H1 (cell line): ENCODE data around the gene LGI4. TPM values are rescaled to one million over a fixed set of nuclear protein-coding genes. Genes with fewer than 3 reads are reported as not detected.

Source experiments
- CTCF ChIA-PET: fragments of 300-600 bp; sonication (Branson Sonifier 250); formaldehyde crosslinking; loops from one replicate; lab custom pipeline; 2021; ENCODE audit not compliant: partially characterized antibody; lab: Charles Lee
- POLR2A ChIA-PET: fragments of 300-600 bp; sonication (Branson Sonifier 250); formaldehyde crosslinking; loops from one replicate; lab custom pipeline; 2021; ENCODE audit warnings: inconsistent platforms; ENCODE audit not compliant: partially characterized antibody; lab: Charles Lee
- DNase-seq, 2 experiments: peaks; one replicate each; pipeline versions ENCODE4 v3.0.0 to v3.0.0-alpha.2; 2010 to 2022; ENCODE audit warnings: low spot score in 2 of 2, low read depth in 1 of 2, mixed read lengths in 1 of 2
- FAIRE-seq: peaks from 2 replicates; lab custom pipeline; 2011; peaks lifted over from hg19 to GRCh38; lab: Jason Lieb, UNC
- H2AFZ ChIP-seq: 2 replicates; pipeline ENCODE4 v1.8.1; 2012; ENCODE audit warnings: low read length, inconsistent platforms
- H2AK5ac ChIP-seq: 2 replicates; pipeline ENCODE4 v1.6.1; 2013; ENCODE audit warnings: low read depth, low read length
- H2BK120ac ChIP-seq: replicated peaks from 2 replicates; pipeline ENCODE3; 2013; ENCODE audit warnings: low read depth, low read length, inconsistent platforms
- H2BK12ac ChIP-seq: 2 replicates; pipeline ENCODE4 v1.6.1; 2013; ENCODE audit warnings: low read depth, low read length
- H2BK15ac ChIP-seq: 2 replicates; pipeline ENCODE4 v1.6.1; 2013; ENCODE audit warnings: low read length
- H2BK20ac ChIP-seq: 2 replicates; pipeline ENCODE4 v1.6.1; 2013; ENCODE audit warnings: low read length
- H2BK5ac ChIP-seq: 2 replicates; pipeline ENCODE4 v1.6.1; 2013; ENCODE audit warnings: low read depth, low read length
- H3K14ac ChIP-seq: 2 replicates; pipeline ENCODE4 v1.6.1; 2013; ENCODE audit warnings: inconsistent platforms; ENCODE audit not compliant: insufficient read length
- H3K18ac ChIP-seq: 2 replicates; pipeline ENCODE4 v1.6.1; 2013; ENCODE audit warnings: low read length; ENCODE audit errors: extremely low read depth
- H3K23ac ChIP-seq: 2 replicates; pipeline ENCODE4 v1.6.1; 2013; ENCODE audit warnings: inconsistent platforms; ENCODE audit not compliant: insufficient read length
- H3K23me2 ChIP-seq: 2 replicates; pipeline ENCODE4 v1.6.1; 2013; ENCODE audit warnings: low read depth, low read length
- H3K27ac ChIP-seq: 2 replicates; pipeline ENCODE4 v1.6.1; 2011; ENCODE audit warnings: low read depth, low read length, inconsistent platforms
- H3K27me3 ChIP-seq, 4 experiments: replicated peaks in 1 of 4; 1 replicate in 1 of 4; 2 replicates in 3 of 4; pipeline versions ENCODE4 v1.6.1 to v1.8.1; 2011 to 2013; ENCODE audit warnings: low read length in 3 of 4, mild to moderate bottlenecking in 3 of 4, inconsistent platforms in 2 of 4, mixed read lengths in 2 of 4, moderate library complexity in 1 of 4; ENCODE audit not compliant: control insufficient read depth in 3 of 4, insufficient read depth in 3 of 4; ENCODE audit errors: extremely low read depth in 1 of 4
- H3K36me3 ChIP-seq, 4 experiments: 2 replicates each; pipeline versions ENCODE4 v1.6.1 to v1.8.1; 2011 to 2013; ENCODE audit warnings: mild to moderate bottlenecking in 4 of 4, low read length in 3 of 4, moderate library complexity in 2 of 4, control low read depth in 1 of 4, inconsistent platforms in 1 of 4; ENCODE audit not compliant: insufficient read depth in 4 of 4, control insufficient read depth in 2 of 4
- H3K4ac ChIP-seq: replicated peaks from 2 replicates; pipeline ENCODE3; 2013; ENCODE audit warnings: low read length, low read depth, mixed read lengths, inconsistent platforms; ENCODE audit not compliant: insufficient read length
- H3K4me1 ChIP-seq, 4 experiments: replicated peaks in 1 of 4; 1 replicate in 1 of 4; 2 replicates in 3 of 4; pipeline versions ENCODE4 v1.6.1 to v1.8.1; 2011 to 2013; ENCODE audit warnings: low read length in 3 of 4, inconsistent platforms in 2 of 4, mixed read lengths in 1 of 4; ENCODE audit not compliant: insufficient read depth in 4 of 4, control insufficient read depth in 3 of 4
- H3K4me2 ChIP-seq, 2 experiments: 2 replicates each; pipeline versions ENCODE4 v1.6.1 to v1.8.1; 2011 to 2013; ENCODE audit warnings: low read depth in 2 of 2, low read length in 2 of 2, control low read depth in 1 of 2, inconsistent platforms in 1 of 2, mild to moderate bottlenecking in 1 of 2; ENCODE audit not compliant: insufficient read depth in 1 of 2
- H3K4me3 ChIP-seq, 4 experiments: fragments of 200-600, 300-600 bp in 1 of 4; sonication (generic), shearing (Covaris generic), sonication (Bioruptor Twin) in 1 of 4; 2 replicates each; pipeline versions ENCODE4 v1.5.1 to v1.8.1; 2011 to 2016; ENCODE audit warnings: low read length in 4 of 4, low read depth in 3 of 4, control low read depth in 2 of 4, inconsistent platforms in 2 of 4, mild to moderate bottlenecking in 2 of 4, mixed read lengths in 1 of 4, moderate library complexity in 1 of 4; ENCODE audit not compliant: insufficient read depth in 2 of 4; ENCODE audit errors: extremely low read depth in 1 of 4
- H3K56ac ChIP-seq: replicated peaks from 2 replicates; pipeline ENCODE3; 2013; ENCODE audit warnings: low read depth, mild to moderate bottlenecking, mixed read lengths, low read length, inconsistent platforms; ENCODE audit not compliant: insufficient read length
- H3K79me1 ChIP-seq: 2 replicates; pipeline ENCODE4 v1.6.1; 2013; ENCODE audit warnings: low read depth, low read length, control low read depth
- H3K79me2 ChIP-seq, 2 experiments: 2 replicates each; pipeline versions ENCODE4 v1.6.1 to v1.8.1; 2012 to 2013; ENCODE audit warnings: low read length in 2 of 2, mild to moderate bottlenecking in 2 of 2, inconsistent platforms in 1 of 2; ENCODE audit not compliant: insufficient read depth in 2 of 2, control insufficient read depth in 1 of 2
- H3K9ac ChIP-seq, 4 experiments: replicated peaks in 1 of 4; 1 replicate in 1 of 4; 2 replicates in 3 of 4; pipeline versions ENCODE4 v1.6.1 to v1.8.1; 2011 to 2013; ENCODE audit warnings: low read depth in 3 of 4, low read length in 3 of 4, control low read depth in 2 of 4, mild to moderate bottlenecking in 2 of 4, moderate library complexity in 2 of 4, inconsistent platforms in 1 of 4; ENCODE audit errors: extremely low read depth in 1 of 4
- H3K9me3 ChIP-seq, 2 experiments: 2 replicates each; pipeline versions ENCODE4 v1.6.1 to v1.8.1; 2012 to 2013; ENCODE audit warnings: mild to moderate bottlenecking in 2 of 2, moderate library complexity in 2 of 2, control low read depth in 1 of 2, inconsistent platforms in 1 of 2, low read depth in 1 of 2, low read length in 1 of 2, mixed read lengths in 1 of 2; ENCODE audit not compliant: insufficient read depth in 2 of 2
- H4K20me1 ChIP-seq, 2 experiments: replicated peaks in 1 of 2; 2 replicates each; pipeline versions ENCODE3 to v1.8.1; 2011 to 2013; ENCODE audit warnings: inconsistent platforms in 2 of 2, low read length in 2 of 2, mild to moderate bottlenecking in 1 of 2; ENCODE audit not compliant: insufficient read depth in 2 of 2, control insufficient read depth in 1 of 2
- H4K5ac ChIP-seq: 2 replicates; pipeline ENCODE4 v1.6.1; 2013; ENCODE audit warnings: low read length, low read depth, mixed read lengths, inconsistent platforms; ENCODE audit not compliant: insufficient read length
- H4K8ac ChIP-seq: 2 replicates; pipeline ENCODE4 v1.8.0; 2013; ENCODE audit warnings: mild to moderate bottlenecking, moderate library complexity, low read length, inconsistent platforms; ENCODE audit not compliant: insufficient read depth; ENCODE audit errors: extremely low read depth
- H4K91ac ChIP-seq: replicated peaks from 2 replicates; pipeline ENCODE3; 2013; ENCODE audit warnings: low read length, mixed read lengths, inconsistent platforms; ENCODE audit not compliant: insufficient read length
- CEBPB ChIP-seq: IDR thresholded peaks from 2 replicates; pipeline ENCODE4 v1.6.1; 2012; ENCODE audit warnings: low read depth, low read length
- CTCF ChIP-seq, 3 experiments: IDR thresholded peaks; 1 replicate in 2 of 3; 2 replicates in 1 of 3; pipeline versions ENCODE4 v1.5.1 to v1.6.1; 2011; ENCODE audit warnings: low read length in 3 of 3, mild to moderate bottlenecking in 3 of 3, inconsistent platforms in 2 of 3, low read depth in 1 of 3, moderate library complexity in 1 of 3; ENCODE audit not compliant: insufficient read depth in 1 of 3; ENCODE audit errors: control extremely low read depth in 1 of 3
- KDM5A ChIP-seq: fragments of 200-600 bp; IDR thresholded peaks from 2 replicates; pipeline ENCODE4 v1.7.1; 2012; ENCODE audit warnings: mild to moderate bottlenecking, low read length, inconsistent platforms, mixed read lengths
- POLR2A ChIP-seq, 2 experiments: IDR thresholded peaks; 1 replicate in 1 of 2; 2 replicates in 1 of 2; pipeline ENCODE4 v1.6.1; 2011; ENCODE audit warnings: low read depth in 2 of 2, low read length in 2 of 2, mild to moderate bottlenecking in 2 of 2; ENCODE audit errors: control extremely low read depth in 1 of 2
- RNF2 ChIP-seq: fragments of 200-900, 300-1000 bp; sonication (generic); IDR thresholded peaks from 2 replicates; pipeline ENCODE4 v1.7.1; 2016; ENCODE audit warnings: borderline replicate concordance, low read depth, mild to moderate bottlenecking, antibody characterized with exemption, low read length; ENCODE audit not compliant: poor library complexity, severe bottlenecking; ENCODE audit errors: missing control alignments
- TAF1 ChIP-seq: IDR thresholded peaks from 2 replicates; pipeline ENCODE4 v1.6.1; 2011; ENCODE audit warnings: mild to moderate bottlenecking, low read depth, low read length
- WGBS, 2 experiments: shearing (Covaris generic) in 1 of 2; methylation state at CpG; one replicate each; pipeline versions ENCODE4 v1.1.6 to v1.1.7; 2013 to 2015; ENCODE audit warnings: low lambda C conversion rate in 2 of 2, mixed read lengths in 2 of 2, inconsistent platforms in 1 of 2, low coverage in 1 of 2, missing lambda C conversion rate in 1 of 2; ENCODE audit not compliant: insufficient replicate concordance in 2 of 2, insufficient coverage in 1 of 2, insufficient read length in 1 of 2; ENCODE audit errors: extremely low coverage in 1 of 2, missing lambda C conversion rate in 1 of 2; 5-methylcytosine and 5-hydroxymethylcytosine counted together
- polyA plus RNA-seq, 7 experiments: library from polyadenylated mRNA; depleted of rRNA in 3 of 7; stranded (reverse) in 5 of 7; unstranded in 2 of 7; fragments of >200 nt in 5 of 7; fragments of 200-250 nt in 2 of 7; gene quantifications; 1 replicate in 5 of 7; 2 replicates in 1 of 7; 4 replicates in 1 of 7; pipeline versions ENCODE4 v1.2.1 to v1.2.3, GENCODE V29; 2011 to 2013; ENCODE audit warnings: missing spikeins in 2 of 7, mixed read lengths in 2 of 7
- total RNA-seq: library from RNA; stranded (reverse); fragmentation: NEBNext Ultra II Directional; extraction: Animal tissue kit (Norgen Biotek cat#: 25700); gene quantifications from 2 replicates; pipeline ENCODE4 v1.2.1, GENCODE V29; 2021
- TF ChIP-seq, protein P1 (sequence below): IDR thresholded peaks from 2 replicates; pipeline ENCODE4 v1.6.1; 2012; ENCODE audit warnings: inconsistent platforms

Gene LGI4
- total and polyA plus RNA-seq, 2 of the 8 experiments (the other 6 are each of a cell fraction or from before 2014, with no cell fraction given), result 2.0 to 8.2 TPM

GRCh38 chr19:35090506-35091214, 44.2 kb downstream of the LGI4 start:
- Histone ChIP-seq H3K79me1 (no peaks in the 10 kb centered on the region), H3K4me3 (peak overlapping the region; percentile 13 to 45 (median 36); a peak in 7 of 8 replicates), H4K8ac (peak overlapping the region; percentile 65; the same call in 1 of the 2 replicates), H3K4me1 (peaks cover 3 to 14% (median 6%) of the 10 kb centered on the region in 4 experiments; a peak in 6 of 7 replicates), H4K5ac (peak overlapping the region; percentile 63), H4K20me1 (no peaks in the 10 kb centered on the region), H3K18ac (peak overlapping the region; percentile 97), H3K56ac (no peak overlapping the region), H2BK12ac (peak overlapping the region; percentile 95), H3K27me3 (no peaks in the 10 kb centered on the region), H2BK5ac (no peak overlapping the region), H2AK5ac (no peak overlapping the region), H2BK15ac (peak overlapping the region; percentile 72; the same call in 1 of the 2 replicates), H3K9me3 (no peaks in the 10 kb centered on the region), H2BK20ac (peak overlapping the region; percentile 95; the same call in 1 of the 2 replicates), H4K91ac (peak overlapping the region; percentile 91), H3K23me2 (peaks cover 5% of the 10 kb centered on the region; the same call in 1 of the 2 replicates), H3K4ac (peak overlapping the region; percentile 57), H3K14ac (no peak overlapping the region), H3K9ac (peak overlapping the region in 3 of 4 experiments; percentile 20 to 38 (median 26); a peak in 2 of 7 replicates), H3K36me3 (no peaks in the 10 kb centered on the region), H3K23ac (no peak overlapping the region), H3K4me2 (peak overlapping the region; percentile 64 to 77), H3K27ac (no peak overlapping the region), H2AFZ (peak overlapping the region; percentile 96; the same call in 1 of the 2 replicates), H3K79me2 (no peaks in the 10 kb centered on the region), H2BK120ac (peak overlapping the region; percentile 98)
- FAIRE-seq (no peak), DNase-seq (peak in 1 of 2 experiments; percentile 80)
- WGBS, 2 experiments, result 13% methylated on average over 34 of the region's 36 CpGs; no CpG with 5 or more reads in 1 of the 2 experiments
- ChIA-PET CTCF (interaction anchor here (0.8 to 5.1 kb wide), 19 partner anchors 10 to 250 kb away, joined by 3 to 56 read pairs (median 7); partner anchors contain the start of genes FXYD5, HPN and LGI4), POLR2A (interaction anchor here (0.9 to 3.8 kb wide), 4 partner anchors 10 to 26 kb away, joined by 3 to 26 read pairs (median 4); no protein-coding TSS in a partner anchor)
- TF ChIP-seq CTCF (IDR thresholded peaks at IDR 0.05; ENCODE audit: control extremely low read depth in 1 of 3, insufficient read depth in 1 of 3, low read depth in 1 of 3, low read length in 3 of 3), result peak; percentile 38 to 49 (median 40)
- TF ChIP-seq POLR2A (IDR thresholded peaks at IDR 0.05; ENCODE audit: control extremely low read depth in 1 of 2, low read depth in 2 of 2, low read length in 2 of 2), result 0 out of 3 replicates have a peak, but pooled peaks of 1 of the 2 experiments have one; percentile 19
- no peak for TF ChIP-seq CEBPB
- 0 out of 2 replicates have a peak, but pooled peaks have one; percentile 38 for TF ChIP-seq TAF1
- TF ChIP-seq KDM5A, result no peak
- TF ChIP-seq, protein P1, sequence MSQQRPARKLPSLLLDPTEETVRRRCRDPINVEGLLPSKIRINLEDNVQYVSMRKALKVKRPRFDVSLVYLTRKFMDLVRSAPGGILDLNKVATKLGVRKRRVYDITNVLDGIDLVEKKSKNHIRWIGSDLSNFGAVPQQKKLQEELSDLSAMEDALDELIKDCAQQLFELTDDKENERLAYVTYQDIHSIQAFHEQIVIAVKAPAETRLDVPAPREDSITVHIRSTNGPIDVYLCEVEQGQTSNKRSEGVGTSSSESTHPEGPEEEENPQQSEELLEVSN, result peak; percentile 99
- peak; percentile 57 for TF ChIP-seq RNF2
